Measurements from ENCODE around the gene RAPGEF4. TPM values are rescaled to one million over a fixed set of nuclear protein-coding genes. Genes with fewer than 3 reads are reported as not detected.

The RAPGEF4 gene
- total RNA-seq, 1 experiment from 2014 or later, result 1.4 TPM

- no peak overlapping the region for H4K5ac ChIP-seq (ENCODE audit: insufficient read length, low read depth, low read length)
- H3K27ac ChIP-seq (ENCODE audit: insufficient read length, low read depth, low read length), result no peak overlapping the region
- Mint-ChIP-seq H3K27me3 (ENCODE audit: low read depth) (no peaks in the 10 kb centered on the region), H3K4me3 (no peak overlapping the region), H3K36me3 (ENCODE audit: insufficient read depth in 1 of 3, low read depth in 3 of 3) (peaks cover 1 to 8% (median 6%) of the 10 kb centered on the region in 3 experiments; a peak in 3 of 7 replicates), H3K4me1 (no peaks in the 10 kb centered on the region), H3K9me3 (peaks cover 8 to 10% of the 10 kb centered on the region in 2 experiments; a peak in 4 of 5 replicates), H3K27ac (peak overlapping the region in 1 of 3 experiments; percentile 25; a peak in 1 of 7 replicates)
- WGBS (ENCODE audit: extremely low coverage, insufficient read length, low lambda C conversion rate), result no CpG with 5 or more reads among the region's 8 CpGs
- TF ChIP-seq CTCF (conservative IDR thresholded peaks at IDR 0.05), result no peak
- H3K79me2 ChIP-seq (ENCODE audit: insufficient read depth, low read length), result no peaks in the 10 kb centered on the region
- no peak overlapping the region for H2AFZ ChIP-seq (ENCODE audit: low read length)
- DNase-seq, result no peak
- no peak overlapping the region for H2BK5ac ChIP-seq (ENCODE audit: insufficient read length, low read length)
- no peak overlapping the region for H2AK5ac ChIP-seq (ENCODE audit: insufficient read length, low read length)
- no peaks in the 10 kb centered on the region for H3K9me3 ChIP-seq (ENCODE audit: control insufficient read depth, low read depth, low read length)
- H3K14ac ChIP-seq (ENCODE audit: insufficient read depth, low read length), result no peak overlapping the region
- no peaks in the 10 kb centered on the region for H3K23me2 ChIP-seq (ENCODE audit: insufficient read length, low read depth, low read length, poor library complexity, severe bottlenecking)
- no peak overlapping the region for H2BK15ac ChIP-seq (ENCODE audit: low read depth, low read length)
- H2BK20ac ChIP-seq (ENCODE audit: low read depth, low read length, poor library complexity, severe bottlenecking), result no peak overlapping the region
- H4K20me1 ChIP-seq (ENCODE audit: control insufficient read depth, insufficient read depth, insufficient read length), result no peaks in the 10 kb centered on the region
- H2BK120ac ChIP-seq (ENCODE audit: low read depth, low read length, poor library complexity, severe bottlenecking), result no peak overlapping the region
- H3K56ac ChIP-seq (ENCODE audit: insufficient read length, low read depth, low read length), result no peak overlapping the region
- no peaks in the 10 kb centered on the region for H3K27me3 ChIP-seq (ENCODE audit: insufficient read depth, low read length)
- no peak overlapping the region for H2BK12ac ChIP-seq (ENCODE audit: insufficient read length, low read depth, low read length)
- no peak overlapping the region for H4K91ac ChIP-seq (ENCODE audit: insufficient read length, low read depth, low read length)
- H4K8ac ChIP-seq (replicated peaks; ENCODE audit: insufficient read length, low read depth, low read length), result no peak overlapping the region
- H3T11ph ChIP-seq (ENCODE audit: low read length), result no peak overlapping the region
- H3K79me1 ChIP-seq (ENCODE audit: insufficient read depth, low read depth, low read length, poor library complexity, severe bottlenecking), result no peaks in the 10 kb centered on the region
- no peak overlapping the region for H3K23ac ChIP-seq (ENCODE audit: insufficient read length, low read depth, low read length)
- H3K4ac ChIP-seq (ENCODE audit: low read depth, low read length), result no peak overlapping the region
- H3K4me1 ChIP-seq (ENCODE audit: insufficient read depth, low read length), result no peaks in the 10 kb centered on the region
- no peak overlapping the region for H3K4me2 ChIP-seq (ENCODE audit: insufficient read depth, insufficient read length, low read length)
- H3K9ac ChIP-seq (ENCODE audit: extremely low read depth, insufficient read length, low read length), result no peak overlapping the region
- no peak overlapping the region for H3K18ac ChIP-seq (ENCODE audit: insufficient read length, low read depth, low read length)
These were observed 41.9 kb upstream of the RAPGEF4 start for GRCh38 chr2:172693529-172694455.
